Panc1 (cell line): Measurements from ENCODE around the gene SYT12.

Experiments used
- CTCF ChIP-seq: fragments of 450-650 bp; IDR thresholded peaks from 2 replicates; pipeline ENCODE4 v1.5.1; 2017; ENCODE audit warnings: mild to moderate bottlenecking
- POLR2AphosphoS5 ChIP-seq: IDR thresholded peaks from 2 replicates; pipeline ENCODE4 v1.6.1; 2012; ENCODE audit warnings: mild to moderate bottlenecking, low read depth, low read length, moderate library complexity
- REST ChIP-seq, 2 experiments: IDR thresholded peaks; 2 replicates each; pipeline ENCODE4 v1.6.1; 2011 to 2012; ENCODE audit warnings: low read depth in 2 of 2, control low read depth in 1 of 2, low read length in 1 of 2, mild to moderate bottlenecking in 1 of 2, moderate library complexity in 1 of 2; ENCODE audit not compliant: insufficient read depth in 1 of 2
- TCF7L2 ChIP-seq: IDR thresholded peaks from 2 replicates; pipeline ENCODE4 v1.6.1; 2011; ENCODE audit warnings: mild to moderate bottlenecking, low read depth, low read length, inconsistent platforms

DNA sequence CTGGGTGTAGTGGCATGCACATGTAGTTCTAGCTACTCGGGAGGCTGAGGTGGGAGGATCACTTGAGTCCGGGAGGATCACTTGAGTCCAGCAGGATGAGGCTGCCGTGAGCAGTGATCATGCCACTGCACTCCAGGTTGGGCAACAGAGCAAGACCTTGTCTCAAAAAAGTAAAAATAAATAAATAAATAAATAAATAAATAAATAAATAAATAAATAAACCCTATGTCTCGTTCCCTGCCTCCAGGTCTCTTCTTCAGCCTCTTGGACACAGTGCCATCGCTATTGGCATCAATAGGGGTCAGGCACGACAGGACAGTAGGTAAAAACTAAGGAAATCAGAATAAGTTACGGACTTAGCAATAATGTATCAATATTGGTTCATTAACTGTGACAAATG lies 23.4 kb upstream of the SYT12 start:
- TF ChIP-seq CTCF (no peak), POLR2AphosphoS5 (no peak), REST (IDR thresholded peaks at IDR 0.05; ENCODE audit: insufficient read depth in 1 of 2, low read depth in 2 of 2, low read length in 1 of 2) (no peak), TCF7L2 (no peak)
